Activated CD8-positive, alpha-beta memory T cell treated with anti-CD3 and anti-CD28 coated beads, Interleukin-2, amount 10 ng/mL, durations not matched to agents 7 days and 5 days (primary cell): ENCODE results near the gene SYS1. TPM values are rescaled to one million over a fixed set of nuclear protein-coding genes. Genes with fewer than 3 reads are reported as not detected.

Source experiments
- ATAC-seq: fragments of 150-1000 bp; cut with Tn5 transposase; one replicate; pipeline ENCODE4 v1.10.0; 2021; ENCODE audit warnings: moderate library complexity
- CTCF ChIA-PET: fragments of 350-600 bp; sonication (Branson Sonifier 250); formaldehyde crosslinking; loops from one replicate; lab custom pipeline; 2021; ENCODE audit warnings: antibody characterized with exemption; lab: Charles Lee
- DNase-seq: peaks from one replicate; pipeline ENCODE4 v3.0.0-alpha.2; 2020
- H3K27ac Mint-ChIP-seq: one replicate; pipeline ENCODE4 v1.8.0; 2021; ENCODE audit warnings: mild to moderate bottlenecking, mixed read lengths
- H3K27me3 Mint-ChIP-seq: one replicate; pipeline ENCODE4 v1.8.0; 2021; ENCODE audit warnings: mixed read lengths
- H3K36me3 Mint-ChIP-seq: one replicate; pipeline ENCODE4 v1.8.0; 2021; ENCODE audit warnings: mild to moderate bottlenecking, mixed read lengths
- H3K4me1 Mint-ChIP-seq: one replicate; pipeline ENCODE4 v1.8.0; 2021; ENCODE audit warnings: mixed read lengths
- H3K4me3 Mint-ChIP-seq: one replicate; pipeline ENCODE4 v1.8.0; 2021; ENCODE audit warnings: mild to moderate bottlenecking, moderate library complexity, mixed read lengths
- H3K9me3 Mint-ChIP-seq: one replicate; pipeline ENCODE4 v1.8.0; 2022; ENCODE audit warnings: low read depth, mixed read lengths
- total RNA-seq, 2 experiments: library from RNA; stranded (reverse); gene quantifications; one replicate each; pipeline ENCODE4 v1.2.3, GENCODE V29; 2021

SYS1 gene
- total RNA-seq, 2 experiments from 2014 or later = 19.6 to 24.9 TPM

DNA sequence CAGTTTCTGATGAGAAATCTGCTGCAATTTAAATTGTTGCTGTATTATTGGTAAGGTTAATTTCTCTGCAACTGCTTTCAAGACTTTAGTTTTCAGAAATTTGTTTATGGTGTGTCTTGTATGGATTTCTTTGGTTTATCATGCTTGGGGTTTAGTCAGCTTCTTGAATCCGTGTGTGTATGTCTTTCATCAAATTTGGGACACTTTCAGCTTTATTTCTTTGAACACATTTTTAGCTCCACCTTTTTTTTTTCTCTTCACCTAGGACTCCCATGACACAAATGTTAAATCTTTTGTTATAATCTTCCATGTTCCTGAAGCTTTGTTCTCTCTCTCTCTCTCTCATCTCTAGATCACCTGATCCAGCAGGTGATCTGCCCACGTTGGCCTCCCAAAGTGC lies 28.6 kb downstream of the SYS1 start:
- Mint-ChIP-seq H3K27me3 (no peaks in the 10 kb centered on the region), H3K27ac (no peak overlapping the region), H3K36me3 (peaks cover 7% of the 10 kb centered on the region), H3K4me3 (no peak overlapping the region), H3K9me3 (peaks cover 6% of the 10 kb centered on the region), H3K4me1 (peaks cover 7% of the 10 kb centered on the region)
- no peak for ATAC-seq
- CTCF ChIA-PET = interaction anchor here (0.7 to 2.9 kb wide), 2 partner anchors 18 to 45 kb away, joined by 3 to 13 read pairs; no protein-coding TSS in a partner anchor
- no peak for DNase-seq

DNA sequence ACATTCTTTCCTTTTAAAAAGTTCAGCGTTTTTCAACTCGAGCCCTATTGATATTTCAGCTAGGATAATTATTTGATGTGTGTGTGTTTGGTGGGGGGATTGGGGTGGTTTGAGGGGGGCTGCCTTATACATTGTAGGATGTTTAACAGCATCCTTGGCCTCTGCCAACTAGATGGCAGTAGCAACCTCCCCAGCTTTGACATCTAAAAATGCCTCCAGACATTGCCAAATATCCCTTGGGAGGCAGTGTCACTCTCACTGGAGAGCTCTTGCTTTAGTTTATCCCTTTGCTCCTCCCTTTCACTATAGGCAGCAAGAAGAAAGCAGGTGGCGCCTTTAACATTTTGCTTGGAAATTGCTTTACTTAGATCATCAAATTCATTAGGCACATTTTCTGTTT lies 29.8 kb downstream of the SYS1 start:
- Mint-ChIP-seq H3K36me3 (peaks cover 1% of the 10 kb centered on the region), H3K9me3 (peaks cover 3% of the 10 kb centered on the region), H3K4me3 (no peak overlapping the region)

DNA sequence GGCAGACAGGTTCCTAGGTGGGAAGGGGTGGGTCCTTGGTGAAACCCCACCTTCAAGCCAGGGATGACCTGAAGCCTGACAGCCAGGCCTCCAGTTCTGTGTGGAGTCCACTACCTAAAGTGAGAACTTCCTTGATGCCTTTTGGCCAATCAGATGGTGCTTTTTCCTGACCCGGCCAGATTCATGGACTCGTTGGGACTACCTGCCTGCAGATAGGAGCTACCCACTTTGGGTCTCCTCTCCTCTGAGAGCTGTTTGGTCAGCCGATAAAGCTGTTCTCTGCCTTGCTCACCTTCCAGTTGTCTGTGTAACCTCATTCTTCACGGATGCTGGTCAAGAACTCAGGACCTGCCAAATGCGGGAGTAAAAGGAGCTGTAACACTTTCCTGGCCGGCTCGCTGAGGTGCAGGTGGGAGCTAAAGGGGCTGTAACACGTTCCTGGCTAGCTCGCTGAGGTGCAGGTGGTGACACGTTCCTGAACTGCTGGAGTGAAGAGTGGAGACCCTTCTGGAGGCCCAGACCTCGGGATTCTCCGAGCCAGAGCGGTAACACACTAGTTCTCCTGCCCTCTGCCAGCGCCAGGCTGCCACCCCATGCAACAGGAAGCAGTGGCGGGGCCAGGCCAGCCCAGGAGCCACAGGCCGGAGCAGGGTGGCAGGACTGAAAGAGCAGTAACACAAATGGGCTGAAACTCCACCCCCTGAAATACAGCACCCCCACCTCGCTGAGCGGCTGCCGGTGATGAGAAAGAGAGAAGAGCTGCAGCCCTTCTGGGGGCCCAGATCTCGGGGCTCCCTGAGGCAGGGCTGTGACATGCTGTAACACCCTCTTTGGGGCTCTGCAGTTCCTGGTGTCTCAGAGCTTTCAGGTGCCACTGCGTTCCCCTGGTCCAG lies 31.5 kb downstream of the SYS1 start:
- Mint-ChIP-seq H3K4me1 (peaks cover 9% of the 10 kb centered on the region), H3K4me3 (no peak overlapping the region), H3K27ac (no peak overlapping the region), H3K27me3 (no peaks in the 10 kb centered on the region), H3K9me3 (peaks cover 5% of the 10 kb centered on the region), H3K36me3 (peaks cover 2% of the 10 kb centered on the region)
- ATAC-seq (no peak), DNase-seq (no peak)
- CTCF ChIA-PET = interaction anchor here (1.2 kb wide), 1 partner anchor 9 kb away, joined by 3 read pairs; no protein-coding TSS in a partner anchor

More for the DNA sequence above, 29.8 kb downstream of the SYS1 start:
- CTCF ChIA-PET = interaction anchor here (2.9 kb wide), 1 partner anchor 19 kb away, joined by 13 read pairs; no protein-coding TSS in a partner anchor
- Mint-ChIP-seq H3K27ac (no peak overlapping the region), H3K4me1 (peaks cover 7% of the 10 kb centered on the region), H3K27me3 (no peaks in the 10 kb centered on the region)
- DNase-seq (no peak), ATAC-seq (no peak)

DNA sequence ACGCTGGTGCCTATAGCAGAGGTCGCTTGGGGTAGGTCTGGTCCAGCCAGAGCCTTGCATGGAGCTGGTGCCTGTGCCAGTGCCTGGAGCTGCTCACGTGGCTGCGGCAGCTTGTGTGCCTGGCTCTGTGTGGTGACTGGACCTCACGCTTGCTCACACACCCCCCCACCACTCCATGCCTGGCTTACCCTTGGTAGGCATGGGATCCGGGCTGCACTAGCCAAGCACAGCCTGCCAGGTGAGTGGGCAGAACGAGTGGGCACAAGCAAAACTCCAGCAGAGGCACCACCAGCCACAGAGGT lies 32.1 kb downstream of the SYS1 start:
- H3K36me3 Mint-ChIP-seq = peaks cover 8% of the 10 kb centered on the region
- DNase-seq (no peak), ATAC-seq (no peak)
- no peaks in the 10 kb centered on the region for H3K27me3 Mint-ChIP-seq
- H3K27ac Mint-ChIP-seq = no peak overlapping the region
- H3K4me3 Mint-ChIP-seq = no peak overlapping the region
- peaks cover 9% of the 10 kb centered on the region for H3K4me1 Mint-ChIP-seq
- H3K9me3 Mint-ChIP-seq = peaks cover 11% of the 10 kb centered on the region
- CTCF ChIA-PET = no interaction called here

DNA sequence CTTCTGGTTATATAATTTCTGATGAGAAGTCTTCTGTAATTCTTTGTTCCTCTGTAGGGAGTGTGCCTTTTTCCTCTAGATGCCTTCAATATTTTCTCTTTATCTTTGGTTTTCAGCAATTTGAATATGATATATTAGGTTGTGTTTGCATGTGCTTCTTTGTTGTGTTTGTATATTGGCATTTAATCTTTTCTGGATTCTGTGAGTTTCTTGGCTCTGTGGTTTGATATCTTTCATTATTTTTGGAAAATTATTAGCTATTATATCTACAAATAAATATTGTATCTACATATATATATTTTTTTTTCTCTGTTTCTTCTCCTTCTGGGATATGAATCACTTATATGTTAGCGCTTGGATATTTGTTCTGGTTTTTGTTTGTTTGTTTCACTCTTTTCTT lies 36.1 kb downstream of the SYS1 start:
- H3K27ac Mint-ChIP-seq = no peak overlapping the region
- DNase-seq (no peak), ATAC-seq (no peak)
- peaks cover 2% of the 10 kb centered on the region for H3K4me1 Mint-ChIP-seq
- H3K4me3 Mint-ChIP-seq = no peak overlapping the region
- peaks cover 3% of the 10 kb centered on the region for H3K27me3 Mint-ChIP-seq
- H3K36me3 Mint-ChIP-seq = peaks cover 26% of the 10 kb centered on the region
- peaks cover 18% of the 10 kb centered on the region for H3K9me3 Mint-ChIP-seq
- CTCF ChIA-PET = interaction anchor here (1.1 to 1.8 kb wide), 2 partner anchors 24 to 38 kb away, joined by 4 to 6 read pairs; no protein-coding TSS in a partner anchor

DNA sequence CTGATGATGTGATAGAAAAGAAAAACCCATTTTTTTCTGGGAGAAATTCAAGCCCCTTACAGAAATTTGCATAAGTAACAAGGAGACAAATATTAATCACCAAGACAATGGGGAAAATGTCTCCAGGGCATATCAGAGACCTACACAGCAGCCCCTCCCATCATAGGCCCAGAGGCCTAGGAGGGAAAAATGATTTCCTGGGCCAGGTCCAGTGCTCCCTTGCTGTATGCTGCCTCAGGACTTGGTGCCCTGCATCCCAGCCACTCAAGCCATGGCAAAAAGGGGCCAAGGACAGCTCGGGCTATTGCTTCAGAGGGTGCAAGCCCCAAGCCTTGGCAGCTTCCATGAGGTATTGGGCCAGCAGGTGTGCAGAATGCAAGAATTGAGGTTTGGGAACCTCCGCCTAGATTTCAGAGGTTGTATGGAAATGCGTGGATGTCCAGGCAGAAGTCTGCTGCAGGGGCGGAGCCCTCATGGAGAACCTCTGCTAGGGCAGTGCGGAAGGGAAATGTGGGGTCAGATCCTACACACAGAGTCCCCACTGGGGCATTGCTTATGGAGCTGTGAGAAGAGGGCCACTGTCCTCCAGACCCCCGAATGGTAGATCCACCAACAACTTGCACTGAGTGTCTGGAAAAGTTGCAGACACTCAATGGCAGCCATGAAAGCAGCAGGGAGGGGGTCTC lies 37.5 kb downstream of the SYS1 start:
- Mint-ChIP-seq H3K4me1 (peaks cover 9% of the 10 kb centered on the region), H3K27me3 (peaks cover 13% of the 10 kb centered on the region), H3K36me3 (peaks cover 26% of the 10 kb centered on the region), H3K4me3 (no peak overlapping the region), H3K27ac (no peak overlapping the region), H3K9me3 (peaks cover 18% of the 10 kb centered on the region)
- no peak for ATAC-seq
- CTCF ChIA-PET = interaction anchor here (1.8 kb wide), 1 partner anchor 37 kb away, joined by 6 read pairs; no protein-coding TSS in a partner anchor
- no peak for DNase-seq

DNA sequence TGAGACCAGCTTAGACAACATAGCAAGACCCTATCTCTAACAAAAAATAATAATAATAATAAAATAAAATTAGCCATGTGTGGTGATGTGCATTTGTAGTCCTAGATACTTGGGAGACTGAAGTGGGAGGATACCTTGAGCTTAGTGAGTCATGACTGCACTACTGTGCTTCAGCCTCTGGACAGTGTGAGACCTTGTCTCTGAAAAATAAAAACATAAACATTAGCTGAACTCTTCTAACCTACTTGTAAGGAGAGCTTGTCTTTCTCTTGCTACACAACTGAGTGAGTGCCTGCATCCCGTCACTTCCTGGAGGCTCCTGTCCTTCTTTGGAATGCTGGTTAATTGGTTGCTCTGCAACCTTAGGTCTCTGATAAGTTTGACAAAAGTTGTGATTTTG lies 40.0 kb downstream of the SYS1 start:
- Mint-ChIP-seq H3K4me1 (peaks cover 10% of the 10 kb centered on the region), H3K9me3 (peaks cover 18% of the 10 kb centered on the region), H3K36me3 (peaks cover 26% of the 10 kb centered on the region), H3K27me3 (peaks cover 23% of the 10 kb centered on the region), H3K4me3 (no peak overlapping the region), H3K27ac (no peak overlapping the region)
- CTCF ChIA-PET = interaction anchor here (1.3 to 1.6 kb wide), 4 partner anchors 9 to 109 kb away, joined by 3 to 8 read pairs (median 4); partner anchors contain the start of gene SYS1
- ATAC-seq = no peak
- no peak for DNase-seq

DNA sequence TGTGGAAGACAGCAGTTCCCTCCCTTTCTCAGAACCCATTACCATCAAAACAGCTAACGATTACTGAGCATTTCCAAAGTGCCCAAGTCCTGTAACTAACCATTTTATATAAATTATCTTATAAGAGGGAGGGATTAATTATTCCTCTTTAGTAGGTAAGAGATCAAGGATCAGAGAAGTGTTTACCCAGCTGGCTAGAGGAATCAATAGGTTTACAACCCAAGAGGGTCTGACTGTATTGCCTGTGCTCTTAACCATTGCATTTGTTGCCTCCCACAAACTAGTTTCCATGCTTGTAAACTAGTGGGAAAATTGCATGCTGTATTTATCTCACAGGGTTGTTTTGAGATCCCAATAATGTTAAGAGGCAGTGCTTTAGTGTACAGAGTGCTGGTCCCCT lies 41.5 kb downstream of the SYS1 start:
- Mint-ChIP-seq H3K9me3 (peaks cover 13% of the 10 kb centered on the region), H3K27ac (no peak overlapping the region), H3K27me3 (peaks cover 23% of the 10 kb centered on the region), H3K4me1 (peaks cover 7% of the 10 kb centered on the region), H3K36me3 (peaks cover 24% of the 10 kb centered on the region), H3K4me3 (peak overlapping the region; percentile 50)
- DNase-seq (no peak), ATAC-seq (no peak)
- CTCF ChIA-PET = interaction anchor here (0.9 to 8.6 kb wide), 2 partner anchors 31 to 41 kb away, joined by 3 to 56 read pairs; partner anchors contain the start of gene SYS1

DNA sequence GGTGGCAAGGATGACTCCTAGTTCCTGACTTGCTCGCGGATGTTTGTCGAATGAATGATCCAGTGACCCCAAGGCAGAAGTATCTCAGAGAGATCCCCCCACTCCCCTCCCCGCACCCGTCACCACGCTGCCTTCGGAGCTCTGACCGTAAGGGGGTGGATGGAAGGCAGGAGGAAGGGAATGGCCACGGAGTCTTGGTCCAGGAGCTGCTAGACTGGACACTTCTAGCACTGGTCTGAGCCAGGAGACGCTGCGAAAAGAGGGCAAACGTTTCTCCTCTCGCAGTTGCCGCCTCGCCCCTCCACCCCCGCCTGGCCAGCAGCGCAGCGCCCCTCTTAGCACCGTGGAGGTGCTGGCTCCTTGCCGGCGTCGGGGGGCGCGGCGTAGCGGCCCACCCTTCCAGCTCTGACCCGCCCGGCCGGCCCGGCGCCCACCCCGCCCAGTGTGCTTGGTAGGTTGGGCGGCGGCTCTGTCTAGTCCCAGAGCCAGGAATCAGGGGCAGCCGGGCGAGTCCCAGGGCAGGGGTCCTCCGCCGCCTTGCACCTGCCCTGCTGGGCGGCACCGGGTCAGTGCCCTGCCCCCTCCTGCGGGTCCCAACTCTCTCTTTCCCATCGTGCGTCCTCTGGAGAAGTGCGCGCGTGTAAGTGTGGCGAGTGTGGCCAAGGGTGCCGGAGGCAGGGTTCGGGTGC lies 42.8 kb downstream of the SYS1 start:
- Mint-ChIP-seq H3K27ac (no peak overlapping the region), H3K4me1 (peaks cover 7% of the 10 kb centered on the region), H3K9me3 (peaks cover 5% of the 10 kb centered on the region), H3K36me3 (peaks cover 14% of the 10 kb centered on the region), H3K27me3 (peaks cover 23% of the 10 kb centered on the region), H3K4me3 (peak overlapping the region; percentile 70)
- ATAC-seq (peak; percentile 61), DNase-seq (no peak)
- CTCF ChIA-PET = interaction anchor here (8.6 kb wide), 1 partner anchor 33 kb away, joined by 56 read pairs; no protein-coding TSS in a partner anchor

DNA sequence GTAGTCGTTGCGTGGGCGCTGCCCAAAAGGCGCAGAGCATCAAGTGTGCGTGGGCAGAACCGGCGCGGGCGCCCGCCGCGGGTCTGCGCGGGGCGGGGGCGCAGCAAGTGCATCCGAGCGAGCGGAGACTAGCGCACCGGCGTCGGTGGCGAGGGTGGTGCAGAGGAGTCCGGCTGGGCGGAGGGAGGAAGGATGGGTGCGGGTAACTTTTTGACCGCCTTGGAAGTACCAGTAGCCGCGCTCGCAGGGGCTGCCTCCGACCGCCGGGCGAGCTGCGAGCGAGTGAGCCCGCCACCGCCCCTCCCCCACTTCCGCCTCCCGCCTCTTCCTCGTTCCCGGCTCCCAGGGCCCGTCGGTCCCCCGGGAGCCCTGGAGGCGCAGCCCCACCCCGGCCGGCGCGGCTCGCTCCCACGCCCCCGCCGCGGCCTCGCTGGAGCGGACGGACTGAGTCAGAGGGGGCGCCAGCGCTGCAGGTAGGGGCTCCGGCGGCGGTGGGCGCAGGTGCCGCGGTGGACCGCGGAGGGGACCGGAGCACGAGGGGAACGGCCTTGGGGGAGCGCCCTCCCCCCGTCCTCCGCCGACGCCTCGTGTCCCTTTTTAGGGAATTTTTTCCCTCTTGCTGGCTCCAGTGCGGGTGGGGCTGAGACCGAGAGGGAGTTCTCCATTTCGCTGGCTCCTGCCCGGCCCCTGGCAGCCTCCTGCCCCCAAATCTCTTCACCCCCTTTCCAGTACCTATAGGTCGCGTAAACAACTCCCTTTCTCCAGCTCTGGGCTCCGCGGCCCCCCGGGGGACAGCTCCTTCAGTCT lies 43.5 kb downstream of the SYS1 start:
- Mint-ChIP-seq H3K36me3 (peaks cover 11% of the 10 kb centered on the region), H3K9me3 (peaks cover 3% of the 10 kb centered on the region), H3K4me3 (peak overlapping the region; percentile 70), H3K27ac (no peak overlapping the region), H3K27me3 (peaks cover 23% of the 10 kb centered on the region), H3K4me1 (peaks cover 7% of the 10 kb centered on the region)
- ATAC-seq = peak; percentile 65
- CTCF ChIA-PET = interaction anchor here (0.8 to 8.6 kb wide), 4 partner anchors 25 to 44 kb away, joined by 3 to 56 read pairs (median 4); no protein-coding TSS in a partner anchor
- peak; percentile 58 for DNase-seq

DNA sequence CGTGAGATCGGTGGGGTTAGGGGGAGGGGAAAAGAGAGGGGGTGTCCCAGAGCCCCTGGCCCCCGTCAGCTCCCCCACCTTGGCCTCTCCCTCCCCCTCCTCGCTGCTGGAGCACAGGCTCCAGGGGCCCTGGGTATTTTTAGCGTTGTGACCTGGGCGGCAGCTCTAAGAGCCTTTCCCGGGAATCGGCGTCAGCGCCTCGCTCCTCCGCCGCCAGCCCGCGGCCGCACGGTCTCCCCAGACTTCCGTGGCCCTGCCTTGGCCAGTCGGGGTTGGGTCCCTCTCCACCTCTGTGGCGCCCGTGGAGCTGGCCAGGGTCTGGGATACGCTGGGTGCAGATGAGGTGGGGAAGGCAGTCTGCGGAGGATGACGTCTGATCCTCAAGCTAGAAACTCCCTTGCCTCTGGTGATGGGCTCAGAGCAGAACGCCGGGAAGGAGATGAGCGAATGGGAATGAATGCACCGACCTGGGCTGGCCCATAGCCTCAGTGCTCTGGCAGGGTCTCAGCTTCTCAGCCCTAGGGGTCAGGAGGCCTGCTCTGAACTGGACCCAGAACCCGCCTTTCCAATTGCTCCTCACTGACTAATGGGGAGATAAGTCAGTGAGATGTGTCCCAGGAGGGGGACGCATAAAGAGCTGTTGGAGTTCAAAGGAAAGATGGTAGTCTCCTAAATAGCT lies 44.2 kb downstream of the SYS1 start:
- DNase-seq = no peak
- Mint-ChIP-seq H3K27me3 (peaks cover 23% of the 10 kb centered on the region), H3K4me1 (peaks cover 9% of the 10 kb centered on the region), H3K27ac (no peak overlapping the region), H3K4me3 (peak overlapping the region; percentile 60), H3K36me3 (peaks cover 4% of the 10 kb centered on the region), H3K9me3 (no peaks in the 10 kb centered on the region)
- CTCF ChIA-PET = interaction anchor here (0.6 to 8.6 kb wide), 7 partner anchors 12 to 96 kb away, joined by 3 to 56 read pairs (median 3); no protein-coding TSS in a partner anchor
- no peak for ATAC-seq
